Measurements from ENCODE around the gene GGPS1.
"Not testable (repeated sequence)": the region's sequence is repeated elsewhere in the genome, so short reads cannot be mapped to it uniquely, and the experiment has no call there.

Gene GGPS1

GRCh38 chr1:235328271-235329138 lies at the start of gene GGPS1:
TSS of gene GGPS1 (plus strand) at chr1:235328570. CDS start at chr1:235335265, 6,695 bp downstream.
- peak; percentile 99 for DNase-seq (ENCODE audit: low spot score)

GRCh38 chr1:235278915-235279292 lies 49.5 kb upstream of the GGPS1 start:
- no peak for DNase-seq (ENCODE audit: low spot score)

- no peak for DNase-seq (ENCODE audit: low spot score)
These were observed 48.7 kb upstream of the GGPS1 start for GRCh38 chr1:235279694-235280093.

GRCh38 chr1:235280467-235280866 lies 47.9 kb upstream of the GGPS1 start:
- DNase-seq (ENCODE audit: low spot score): no peak

- DNase-seq (ENCODE audit: low spot score): not testable (repeated sequence)
These were observed 44.7 kb upstream of the GGPS1 start for GRCh38 chr1:235283636-235284035.

- DNase-seq (ENCODE audit: low spot score): no peak
These were observed 44.1 kb upstream of the GGPS1 start for GRCh38 chr1:235284231-235284769.

- DNase-seq (ENCODE audit: low spot score): peak; percentile 19
These were observed 41.7 kb upstream of the GGPS1 start for GRCh38 chr1:235286667-235287066.

GRCh38 chr1:235287208-235287882 lies 41.0 kb upstream of the GGPS1 start:
- DNase-seq (ENCODE audit: low spot score): no peak

- no peak for DNase-seq (ENCODE audit: low spot score)
These were observed 38.3 kb upstream of the GGPS1 start for GRCh38 chr1:235289859-235290739.

GRCh38 chr1:235290740-235291502 lies 37.4 kb upstream of the GGPS1 start:
- DNase-seq (ENCODE audit: low spot score): no peak

GRCh38 chr1:235291599-235292091 lies 36.7 kb upstream of the GGPS1 start:
- no peak for DNase-seq (ENCODE audit: low spot score)

GRCh38 chr1:235292790-235293189 lies 35.6 kb upstream of the GGPS1 start:
- DNase-seq (ENCODE audit: low spot score): no peak

GRCh38 chr1:235293322-235293942 lies 34.9 kb upstream of the GGPS1 start:
- no peak for DNase-seq (ENCODE audit: low spot score)

GRCh38 chr1:235295902-235296350 lies 32.4 kb upstream of the GGPS1 start:
- no peak for DNase-seq (ENCODE audit: low spot score)

- no peak for DNase-seq (ENCODE audit: low spot score)
These were observed 31.6 kb upstream of the GGPS1 start for GRCh38 chr1:235296729-235297128.

GRCh38 chr1:235297579-235297978 lies 30.8 kb upstream of the GGPS1 start:
- DNase-seq (ENCODE audit: low spot score): peak; percentile 76

GRCh38 chr1:235298758-235299157 lies 29.6 kb upstream of the GGPS1 start:
- no peak for DNase-seq (ENCODE audit: low spot score)

GRCh38 chr1:235299169-235299858 lies 29.1 kb upstream of the GGPS1 start:
- no peak for DNase-seq (ENCODE audit: low spot score)

- no peak for DNase-seq (ENCODE audit: low spot score)
These were observed 26.2 kb upstream of the GGPS1 start for GRCh38 chr1:235302143-235302542.
